NCI-H2196 (cell line): ENCODE results near the gene EDIL3.

Experiments used
- DNase-seq: peaks from one replicate; lab custom pipeline; 2025; ENCODE audit not compliant: unreplicated experiment; lab: John Stamatoyannopoulos, UW

Gene EDIL3

GRCh38 chr5:83919071-83920041, 465.3 kb downstream of the EDIL3 start:
- no peak for DNase-seq

GRCh38 chr5:83917261-83917908, 467.3 kb downstream of the EDIL3 start:
- DNase-seq, result no peak

GRCh38 chr5:83914662-83915418, 469.8 kb downstream of the EDIL3 start:
- no peak for DNase-seq

- DNase-seq, result no peak
These were observed 470.5 kb downstream of the EDIL3 start for GRCh38 chr5:83914199-83914598.

- DNase-seq, result no peak
These were observed 471.1 kb downstream of the EDIL3 start for GRCh38 chr5:83913593-83913992.

GRCh38 chr5:83911367-83911919, 473.2 kb downstream of the EDIL3 start:
- DNase-seq, result no peak

- no peak for DNase-seq
These were observed 484.4 kb downstream of the EDIL3 start for GRCh38 chr5:83900306-83900705.

GRCh38 chr5:83899326-83899970, 485.2 kb downstream of the EDIL3 start:
- DNase-seq, result no peak

- no peak for DNase-seq
These were observed 488.8 kb downstream of the EDIL3 start for GRCh38 chr5:83895860-83896259.

GRCh38 chr5:83891261-83891660, 493.4 kb downstream of the EDIL3 start:
- no peak for DNase-seq
